Activated T-helper 1 cell treated with anti-CD3 and anti-CD28 coated beads, Interleukin-12 subunit alpha, Interleukin-12 subunit beta, Interleukin-2, Interleukin-4 antibody, amounts not matched to agents 30 ng/mL and 10 ng/mL and 1 ng/mL, durations not matched to agents 14 hours and 24 hours and 36 hours (primary cell): ENCODE measurements around the gene SQSTM1. TPM values are rescaled to one million over a fixed set of nuclear protein-coding genes. Genes with fewer than 3 reads are reported as not detected.
A peak's percentile ranks its signal among the peaks of the same experiment; 100 is the strongest.

Source experiments
- DNase-seq: peaks from one replicate; pipeline ENCODE4 v3.0.0; 2021; ENCODE audit warnings: low spot score
- H3K27ac Mint-ChIP-seq: one replicate; pipeline ENCODE4 v1.8.0; 2021; ENCODE audit warnings: mild to moderate bottlenecking, mixed read lengths
- H3K27me3 Mint-ChIP-seq: one replicate; pipeline ENCODE4 v1.8.0; 2022; ENCODE audit warnings: mild to moderate bottlenecking, moderate library complexity, mixed read lengths; ENCODE audit not compliant: insufficient read depth
- H3K36me3 Mint-ChIP-seq: one replicate; pipeline ENCODE4 v1.8.0; 2021; ENCODE audit warnings: low read depth, mixed read lengths
- H3K4me1 Mint-ChIP-seq: one replicate; pipeline ENCODE4 v1.8.0; 2021; ENCODE audit warnings: low read depth, mixed read lengths
- H3K4me3 Mint-ChIP-seq: one replicate; pipeline ENCODE4 v1.8.0; 2021; ENCODE audit warnings: mild to moderate bottlenecking, moderate library complexity, mixed read lengths
- H3K9me3 Mint-ChIP-seq: one replicate; pipeline ENCODE4 v1.8.0; 2021; ENCODE audit warnings: mixed read lengths
- intact Hi-C: fragments of 100-400 bp; cut with micrococcal nuclease; formaldehyde crosslinking; loops from one replicate; pipeline ENCODE4 v1.15.1; 2024
- total RNA-seq: library from RNA; stranded (reverse); gene quantifications from 2 replicates; pipeline ENCODE4 v1.2.3, GENCODE V29; 2022

SQSTM1 gene
- total RNA-seq, 1 donor from 2014 or later: 233 TPM

- no peaks in the 10 kb centered on the region for H3K9me3 Mint-ChIP-seq
- intact Hi-C loops: loop anchor here (5.0 to 10.0 kb wide), 3 partner anchors 140 to 1368 kb away; partner anchors contain the start of gene CLK4
- no peak for DNase-seq
- H3K27ac Mint-ChIP-seq: no peak overlapping the region
- H3K4me3 Mint-ChIP-seq: peak overlapping the region; percentile 81
- no peaks in the 10 kb centered on the region for H3K27me3 Mint-ChIP-seq
- peaks cover 33% of the 10 kb centered on the region for H3K4me1 Mint-ChIP-seq
- H3K36me3 Mint-ChIP-seq: peaks cover 19% of the 10 kb centered on the region
These were observed 3.8 kb upstream of the SQSTM1 start for GRCh38 chr5:179816796-179817469.

- no peak overlapping the region for H3K27ac Mint-ChIP-seq
- H3K4me1 Mint-ChIP-seq: peaks cover 38% of the 10 kb centered on the region
- H3K9me3 Mint-ChIP-seq: no peaks in the 10 kb centered on the region
- H3K27me3 Mint-ChIP-seq: no peaks in the 10 kb centered on the region
- peak overlapping the region; percentile 81 for H3K4me3 Mint-ChIP-seq
- peaks cover 19% of the 10 kb centered on the region for H3K36me3 Mint-ChIP-seq
- intact Hi-C loops: loop anchor here (5.0 to 10.0 kb wide), 3 partner anchors 140 to 1367 kb away; partner anchors contain the start of gene CLK4
- DNase-seq: no peak
These were observed 3.2 kb upstream of the SQSTM1 start for GRCh38 chr5:179817470-179817840.

DNA sequence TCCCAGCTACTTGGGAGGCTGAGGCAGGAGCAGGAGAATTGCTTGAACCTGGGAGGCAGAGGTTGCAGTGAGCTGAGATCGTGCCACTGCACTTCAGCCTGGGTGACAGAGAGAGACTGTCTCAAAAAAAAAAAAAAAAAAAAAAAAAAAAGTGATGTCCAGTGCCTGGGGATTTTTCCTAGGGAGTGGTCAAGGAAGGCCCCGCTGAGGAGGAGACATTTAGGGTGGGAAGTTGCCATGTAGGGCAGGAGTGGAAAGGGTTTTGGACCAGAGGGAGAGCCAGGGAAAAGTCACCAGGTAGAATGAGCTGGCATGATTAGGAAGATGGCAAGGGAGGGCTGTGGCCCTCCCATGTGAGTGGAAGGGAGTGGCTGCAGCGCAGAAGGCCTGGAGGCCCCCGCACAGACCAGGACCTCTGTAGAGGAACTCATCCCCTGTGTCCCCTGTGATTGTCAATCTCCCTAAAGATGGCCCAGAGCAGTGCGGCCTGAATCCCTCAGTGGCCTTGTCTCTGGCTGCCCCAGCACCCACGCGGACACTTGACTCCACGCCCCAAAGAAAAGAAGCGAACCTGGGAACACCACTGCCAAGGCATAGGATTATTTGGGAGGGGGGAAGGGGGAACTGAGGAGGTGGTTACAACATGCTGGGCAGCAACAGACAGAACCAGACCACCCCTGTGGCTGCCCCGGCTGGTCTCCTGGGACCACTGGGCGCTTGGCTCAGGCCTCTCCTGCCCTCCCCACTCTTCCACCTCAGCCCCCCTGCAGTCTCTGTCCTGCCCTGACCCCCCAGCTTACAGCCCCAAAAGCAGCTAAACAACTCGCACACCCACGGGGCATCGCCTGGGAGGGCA, 2.6 kb upstream of the SQSTM1 start:
- Mint-ChIP-seq H3K9me3 (no peaks in the 10 kb centered on the region), H3K36me3 (peaks cover 18% of the 10 kb centered on the region), H3K27me3 (no peaks in the 10 kb centered on the region), H3K27ac (peak overlapping the region; percentile 92), H3K4me1 (peaks cover 45% of the 10 kb centered on the region), H3K4me3 (peak overlapping the region; percentile 81)
- DNase-seq: no peak
- intact Hi-C loops: loop anchor here (5.0 to 10.0 kb wide), 3 partner anchors 141 to 1367 kb away; partner anchors contain the start of gene CLK4

- Mint-ChIP-seq H3K27ac (peak overlapping the region; percentile 92), H3K36me3 (peaks cover 19% of the 10 kb centered on the region), H3K27me3 (no peaks in the 10 kb centered on the region), H3K4me1 (peaks cover 45% of the 10 kb centered on the region), H3K4me3 (peak overlapping the region; percentile 75), H3K9me3 (no peaks in the 10 kb centered on the region)
- peak; percentile 88 for DNase-seq
- intact Hi-C loops: loop anchor here (1.0 to 10.0 kb wide), 4 partner anchors 142 to 1366 kb away; partner anchors contain the start of genes CLK4 and HNRNPH1
These were observed 1.9 kb upstream of the SQSTM1 start for GRCh38 chr5:179818746-179819295.

DNA sequence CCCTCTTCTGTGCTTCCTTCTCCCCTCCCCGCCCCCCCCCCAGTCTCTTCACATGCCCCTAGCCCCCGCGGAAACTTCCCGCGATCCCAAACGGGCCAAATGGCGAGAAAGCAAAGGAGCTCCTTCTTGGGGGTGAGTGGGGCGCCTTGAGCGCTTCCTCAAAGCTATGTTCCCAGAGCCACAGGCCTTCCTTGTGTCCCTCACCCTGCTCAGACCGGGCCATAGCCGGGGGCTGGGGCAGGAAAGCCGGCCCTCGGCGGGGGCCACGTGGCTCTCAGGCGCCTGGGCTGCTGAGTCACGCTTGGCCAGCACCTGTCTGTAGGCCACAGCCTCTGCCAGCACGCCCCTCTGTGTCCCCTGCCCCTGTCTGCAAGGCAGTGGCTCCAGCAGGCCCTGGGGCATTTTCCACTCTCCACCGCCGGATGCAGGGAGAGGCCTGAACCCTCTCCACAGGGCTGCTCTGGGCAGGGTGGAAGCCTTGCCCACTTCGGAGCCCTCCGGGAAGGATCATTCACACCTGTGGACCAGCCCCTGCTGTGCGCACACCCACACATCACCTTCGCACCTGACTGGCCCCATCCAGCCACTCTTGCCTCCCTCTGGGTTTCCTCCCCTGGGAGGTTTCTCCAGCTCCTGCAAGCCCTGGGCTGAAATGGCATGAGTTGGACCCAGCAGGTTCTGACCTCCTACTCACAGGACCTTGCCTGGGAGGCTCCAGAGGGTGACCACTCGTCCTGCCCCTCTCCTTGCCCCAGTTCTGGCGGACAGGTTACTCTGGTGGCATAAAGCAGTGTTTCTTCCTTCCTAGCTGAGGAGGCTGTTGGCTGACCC, 1.2 kb upstream of the SQSTM1 start:
- peak; percentile 34 for DNase-seq
- intact Hi-C loops: loop anchor here (1.0 to 10.0 kb wide), 9 partner anchors 13 to 1365 kb away; partner anchors contain the start of genes CLK4, GFPT2, HNRNPH1 and MAML1
- peak overlapping the region; percentile 80 for H3K4me3 Mint-ChIP-seq
- no peaks in the 10 kb centered on the region for H3K9me3 Mint-ChIP-seq
- H3K27ac Mint-ChIP-seq: peak overlapping the region; percentile 89
- peaks cover 19% of the 10 kb centered on the region for H3K36me3 Mint-ChIP-seq
- H3K27me3 Mint-ChIP-seq: no peaks in the 10 kb centered on the region
- H3K4me1 Mint-ChIP-seq: peaks cover 46% of the 10 kb centered on the region

GRCh38 chr5:179820127-179820482, 600 bp upstream of the SQSTM1 start:
- intact Hi-C loops: loop anchor here (1.0 to 5.0 kb wide), 5 partner anchors 13 to 532 kb away; partner anchors contain the start of genes GFPT2, MAML1, MGAT4B and TBC1D9B
- Mint-ChIP-seq H3K4me3 (peak overlapping the region; percentile 80), H3K36me3 (peaks cover 21% of the 10 kb centered on the region), H3K27me3 (no peaks in the 10 kb centered on the region), H3K4me1 (peaks cover 50% of the 10 kb centered on the region), H3K27ac (peak overlapping the region; percentile 89), H3K9me3 (no peaks in the 10 kb centered on the region)
- no peak for DNase-seq

DNA sequence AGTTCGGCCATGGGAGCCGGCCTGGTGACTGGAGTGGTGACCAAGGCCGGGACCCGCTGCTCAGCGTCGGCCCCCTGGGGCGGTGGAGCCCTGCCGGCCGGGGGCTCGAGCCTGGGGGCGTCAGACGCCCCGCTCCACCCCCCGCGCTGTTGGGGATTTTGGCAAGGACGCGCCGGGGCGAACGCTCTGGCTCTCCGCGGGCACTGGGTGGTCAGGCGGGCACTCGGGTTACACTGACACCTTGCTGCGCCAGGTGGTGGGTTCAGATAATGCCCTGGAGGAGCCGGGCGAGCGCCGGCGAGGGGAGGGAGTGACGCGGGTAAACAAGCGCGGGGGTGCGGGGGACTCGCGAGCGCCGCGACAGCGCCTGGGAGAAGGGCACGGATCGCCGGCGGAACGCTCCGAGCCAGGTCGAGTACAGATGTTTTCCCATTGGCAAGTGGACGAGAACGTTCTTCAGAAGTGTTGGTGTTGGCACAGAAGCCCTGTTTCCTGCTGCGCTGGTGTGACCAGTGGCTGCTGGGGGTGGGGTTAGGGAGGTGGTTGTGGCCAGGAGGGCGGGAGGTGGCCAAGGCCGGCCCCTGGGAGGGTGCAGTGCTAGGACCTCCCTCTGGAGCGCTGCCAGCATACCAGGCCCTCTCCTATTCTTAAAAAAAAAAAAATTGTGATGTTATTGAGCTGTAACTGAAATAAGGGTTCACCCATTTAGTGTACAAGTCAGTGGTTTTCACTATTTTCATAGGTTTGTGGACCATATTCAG, 773 bp downstream of the SQSTM1 start:
- H3K36me3 Mint-ChIP-seq: peaks cover 22% of the 10 kb centered on the region
- peak overlapping the region; percentile 97 for H3K27ac Mint-ChIP-seq
- no peaks in the 10 kb centered on the region for H3K9me3 Mint-ChIP-seq
- DNase-seq: peak; percentile 83
- intact Hi-C loops: loop anchor here (1.0 to 5.0 kb wide), 7 partner anchors 10 to 531 kb away; partner anchors contain the start of genes CANX, GFPT2, MGAT4B and MRNIP
- H3K4me1 Mint-ChIP-seq: peaks cover 45% of the 10 kb centered on the region
- H3K4me3 Mint-ChIP-seq: peak overlapping the region; percentile 95
- no peaks in the 10 kb centered on the region for H3K27me3 Mint-ChIP-seq

DNA sequence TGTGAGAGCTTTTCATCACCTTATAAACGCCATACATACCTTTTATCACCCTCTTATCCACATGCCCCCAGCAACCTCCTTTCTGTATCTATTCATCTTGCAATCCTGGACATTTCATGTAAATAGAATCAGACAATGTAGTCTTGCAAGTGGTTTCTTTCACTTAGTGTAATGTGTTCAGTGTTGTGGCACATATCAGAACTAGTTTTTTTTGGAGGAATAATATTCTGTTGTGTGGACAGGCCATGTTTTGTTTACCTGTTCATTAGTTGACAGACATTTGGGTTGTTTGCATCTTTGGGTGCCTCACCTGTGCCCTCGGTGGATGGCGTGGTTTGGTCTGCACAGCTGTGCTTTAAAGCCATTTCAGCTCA, 1.3 kb downstream of the SQSTM1 start:
- intact Hi-C loops: loop anchor here (5.0 kb wide), 1 partner anchor 530 kb away; the partner anchor contains the start of gene GFPT2
- H3K36me3 Mint-ChIP-seq: peaks cover 27% of the 10 kb centered on the region
- H3K27ac Mint-ChIP-seq: peak overlapping the region; percentile 74
- H3K4me1 Mint-ChIP-seq: peaks cover 50% of the 10 kb centered on the region
- no peaks in the 10 kb centered on the region for H3K27me3 Mint-ChIP-seq
- H3K4me3 Mint-ChIP-seq: peak overlapping the region; percentile 95
- DNase-seq: no peak
- H3K9me3 Mint-ChIP-seq: no peaks in the 10 kb centered on the region

GRCh38 chr5:179822444-179822990, 1.8 kb downstream of the SQSTM1 start:
- Mint-ChIP-seq H3K4me3 (peak overlapping the region; percentile 95), H3K27me3 (no peaks in the 10 kb centered on the region), H3K4me1 (peaks cover 50% of the 10 kb centered on the region), H3K27ac (peak overlapping the region; percentile 74), H3K36me3 (peaks cover 30% of the 10 kb centered on the region), H3K9me3 (no peaks in the 10 kb centered on the region)
- DNase-seq: no peak
- intact Hi-C loops: loop anchor here (5.0 kb wide), 1 partner anchor 530 kb away; the partner anchor contains the start of gene GFPT2

DNA sequence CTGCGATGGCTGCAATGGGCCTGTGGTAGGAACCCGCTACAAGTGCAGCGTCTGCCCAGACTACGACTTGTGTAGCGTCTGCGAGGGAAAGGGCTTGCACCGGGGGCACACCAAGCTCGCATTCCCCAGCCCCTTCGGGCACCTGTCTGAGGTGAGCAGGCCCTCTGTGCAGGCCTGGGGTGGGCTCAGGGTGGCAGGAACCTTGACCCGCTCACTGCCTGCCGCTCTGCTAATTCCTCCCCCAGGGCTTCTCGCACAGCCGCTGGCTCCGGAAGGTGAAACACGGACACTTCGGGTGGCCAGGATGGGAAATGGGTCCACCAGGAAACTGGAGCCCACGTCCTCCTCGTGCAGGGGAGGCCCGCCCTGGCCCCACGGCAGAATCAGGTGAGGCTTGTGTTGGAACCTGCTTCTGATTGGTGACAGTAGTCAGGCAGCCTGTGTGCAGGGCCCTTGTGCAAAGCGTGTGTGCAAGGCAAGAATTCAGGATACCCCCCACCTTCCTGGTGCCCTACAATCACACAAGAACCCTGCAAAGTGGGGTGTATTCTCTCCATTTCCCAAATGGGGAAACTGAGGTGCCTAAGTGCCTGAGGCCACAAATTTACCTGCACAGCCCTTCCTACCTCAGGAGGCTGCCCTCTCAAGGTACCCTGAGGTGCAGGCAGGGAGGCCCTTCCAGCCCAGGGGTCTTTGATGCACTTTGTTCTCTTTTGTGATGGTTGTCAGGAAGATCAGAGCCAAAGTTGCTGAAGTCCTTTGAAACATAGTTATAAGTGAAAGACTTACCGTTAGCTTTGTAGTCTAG, 3.4 kb downstream of the SQSTM1 start:
- no peak for DNase-seq
- intact Hi-C loops: loop anchor here (5.0 kb wide), 1 partner anchor 528 kb away; the partner anchor contains the start of gene GFPT2
- Mint-ChIP-seq H3K9me3 (no peaks in the 10 kb centered on the region), H3K4me3 (peak overlapping the region; percentile 77), H3K27ac (no peak overlapping the region), H3K4me1 (peaks cover 42% of the 10 kb centered on the region), H3K36me3 (peaks cover 41% of the 10 kb centered on the region), H3K27me3 (no peaks in the 10 kb centered on the region)
